ENCODE results near the gene IL36A.

IL36A gene

GRCh38 chr2:112996635-112997034, 8.6 kb upstream of the IL36A start:
- DNase-seq: peak; percentile 88
- H3K27me3 ChIP-seq (ENCODE audit: insufficient read depth, low read length, poor library complexity): no peaks in the 10 kb centered on the region
- TF ChIP-seq CTCF (IDR thresholded peaks at IDR 0.05; ENCODE audit: borderline replicate concordance, extremely low read depth, low read length, poor library complexity, severe bottlenecking) (no peak), EZH2 (IDR thresholded peaks at IDR 0.05; ENCODE audit: borderline replicate concordance, low read depth, low read length, severe bottlenecking) (no peak)

GRCh38 chr2:112997151-112997550, 8.1 kb upstream of the IL36A start:
- no peaks in the 10 kb centered on the region for H3K27me3 ChIP-seq (ENCODE audit: insufficient read depth, low read length, poor library complexity)
- no peaks in the 10 kb centered on the region for H4K20me1 ChIP-seq (ENCODE audit: insufficient read depth, low read length)
- peaks cover 13% of the 10 kb centered on the region for H3K9me3 ChIP-seq (ENCODE audit: insufficient read depth, low read length, severe bottlenecking)
- H3K79me2 ChIP-seq (ENCODE audit: insufficient read depth, low read length): no peaks in the 10 kb centered on the region
- H3K9ac ChIP-seq (ENCODE audit: low read depth, low read length): 0 out of 2 replicates have a peak overlapping the region, but pooled peaks have one; percentile 11
- peaks cover 23% of the 10 kb centered on the region for H3K4me1 ChIP-seq (ENCODE audit: insufficient read depth, low read length)
- peak overlapping the region; percentile 62 for H2AFZ ChIP-seq (ENCODE audit: low read depth, low read length)
- H3K36me3 ChIP-seq (ENCODE audit: insufficient read depth, low read length): no peaks in the 10 kb centered on the region
- H3K27ac ChIP-seq (ENCODE audit: low read length): 0 out of 2 replicates have a peak overlapping the region, but pooled peaks have one; percentile 38
- ATAC-seq (ENCODE audit: insufficient read depth, low read depth) (no peak), DNase-seq (no peak)
- H3K4me3 ChIP-seq (ENCODE audit: low read depth in 1 of 2, low read length in 2 of 2): no peak overlapping the region; a peak in 1 of 4 replicates
- TF ChIP-seq EZH2 (IDR thresholded peaks at IDR 0.05; ENCODE audit: borderline replicate concordance, low read depth, low read length, severe bottlenecking) (no peak), CTCF (IDR thresholded peaks at IDR 0.05; ENCODE audit: borderline replicate concordance, extremely low read depth, low read length, poor library complexity, severe bottlenecking) (no peak)
- H3K4me2 ChIP-seq (ENCODE audit: insufficient read depth, low read length): peak overlapping the region; percentile 54

More at GRCh38 chr2:112996635-112997034, 8.6 kb upstream of the IL36A start:
- H3K9me3 ChIP-seq (ENCODE audit: insufficient read depth, low read length, severe bottlenecking): peaks cover 14% of the 10 kb centered on the region
- peak overlapping the region; percentile 62 for H2AFZ ChIP-seq (ENCODE audit: low read depth, low read length)
- H4K20me1 ChIP-seq (ENCODE audit: insufficient read depth, low read length): no peaks in the 10 kb centered on the region
- peak overlapping the region in 1 of 2 experiments; percentile 31; a peak in 1 of 4 replicates for H3K4me3 ChIP-seq (ENCODE audit: low read depth in 1 of 2, low read length in 2 of 2)
- peaks cover 23% of the 10 kb centered on the region for H3K4me1 ChIP-seq (ENCODE audit: insufficient read depth, low read length)
- H3K9ac ChIP-seq (ENCODE audit: low read depth, low read length): 0 out of 2 replicates have a peak overlapping the region, but pooled peaks have one; percentile 11
- no peaks in the 10 kb centered on the region for H3K36me3 ChIP-seq (ENCODE audit: insufficient read depth, low read length)
- no peaks in the 10 kb centered on the region for H3K79me2 ChIP-seq (ENCODE audit: insufficient read depth, low read length)
- peak; percentile 100 for ATAC-seq (ENCODE audit: insufficient read depth, low read depth)
- H3K4me2 ChIP-seq (ENCODE audit: insufficient read depth, low read length): peak overlapping the region; percentile 54
- H3K27ac ChIP-seq (ENCODE audit: low read length): peak overlapping the region; percentile 38

- TF ChIP-seq CTCF (IDR thresholded peaks at IDR 0.05; ENCODE audit: borderline replicate concordance, extremely low read depth, low read length, poor library complexity, severe bottlenecking) (no peak), EZH2 (IDR thresholded peaks at IDR 0.05; ENCODE audit: borderline replicate concordance, low read depth, low read length, severe bottlenecking) (no peak)
- no peak overlapping the region for H3K4me2 ChIP-seq (ENCODE audit: insufficient read depth, low read length)
- DNase-seq: no peak
- no peaks in the 10 kb centered on the region for H3K79me2 ChIP-seq (ENCODE audit: insufficient read depth, low read length)
- no peak overlapping the region for H3K9ac ChIP-seq (ENCODE audit: low read depth, low read length)
- H3K4me1 ChIP-seq (ENCODE audit: insufficient read depth, low read length): peaks cover 21% of the 10 kb centered on the region
- no peak overlapping the region for H2AFZ ChIP-seq (ENCODE audit: low read depth, low read length)
- no peak overlapping the region for H3K4me3 ChIP-seq (ENCODE audit: low read depth in 1 of 2, low read length in 2 of 2)
- H3K9me3 ChIP-seq (ENCODE audit: insufficient read depth, low read length, severe bottlenecking): peaks cover 13% of the 10 kb centered on the region
- H4K20me1 ChIP-seq (ENCODE audit: insufficient read depth, low read length): no peaks in the 10 kb centered on the region
- H3K27ac ChIP-seq (ENCODE audit: low read length): no peak overlapping the region
- no peaks in the 10 kb centered on the region for H3K36me3 ChIP-seq (ENCODE audit: insufficient read depth, low read length)
- no peaks in the 10 kb centered on the region for H3K27me3 ChIP-seq (ENCODE audit: insufficient read depth, low read length, poor library complexity)
- ATAC-seq (ENCODE audit: insufficient read depth, low read depth): no peak
Observed at GRCh38 chr2:113000436-113000835, 4.8 kb upstream of the IL36A start.

Data from DND-41 (cell line).